Femur (tissue), 1 donor: ENCODE data around the gene EDC3.
A peak's percentile ranks its signal among the peaks of the same experiment; 100 is the strongest.
"Not testable (repeated sequence)": the region's sequence is repeated elsewhere in the genome, so short reads cannot be mapped to it uniquely, and the experiment has no call there.

ENCODE experiments used
- DNase-seq: peaks from one replicate; pipeline ENCODE4 v3.0.0-alpha.2; 2017

EDC3 gene

DNA sequence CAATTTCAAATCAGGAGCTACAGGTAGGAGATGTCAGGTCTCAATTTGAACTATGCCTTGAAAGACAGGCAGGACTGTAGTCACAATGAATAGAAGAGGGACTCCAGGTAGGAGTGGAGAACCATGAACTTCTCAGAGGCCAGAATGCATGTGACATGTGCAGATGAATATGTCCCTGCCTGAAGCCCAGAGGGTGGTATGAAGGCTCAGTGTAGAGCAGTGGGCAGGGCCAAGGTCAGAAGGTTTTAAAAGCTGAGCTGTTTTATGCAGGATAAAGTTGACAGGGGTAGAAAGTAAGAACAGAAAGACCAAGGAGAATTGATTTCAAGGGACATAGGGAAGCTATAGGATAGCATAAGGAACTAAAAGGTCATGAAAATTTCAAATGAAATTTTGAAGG lies 49.3 kb downstream of the EDC3 start:
- no peak for DNase-seq

DNA sequence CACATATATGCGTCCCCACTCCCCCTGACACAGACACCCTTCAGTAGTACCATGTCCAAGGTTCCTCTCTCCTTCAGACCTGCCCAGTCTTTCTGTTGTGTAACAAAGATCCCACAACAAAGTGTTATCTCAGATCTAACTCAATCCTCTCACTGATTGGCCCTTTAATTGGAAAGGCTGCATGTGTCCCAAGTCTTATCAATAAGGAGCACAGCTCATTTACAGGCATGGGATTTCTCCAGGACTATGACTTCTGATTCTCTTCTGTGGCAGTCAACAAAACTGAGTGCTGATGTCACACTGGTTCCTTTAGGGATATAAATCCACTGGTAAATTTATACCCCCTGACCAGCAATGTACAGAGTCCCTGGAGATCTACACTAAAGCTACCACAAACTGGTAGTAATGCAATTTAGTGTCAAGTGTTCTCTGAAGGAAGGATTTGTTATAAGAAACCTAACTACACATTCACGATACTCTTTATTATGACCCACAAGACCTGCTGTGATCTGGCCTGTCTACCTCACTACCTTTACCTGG lies 52.1 kb downstream of the EDC3 start:
- DNase-seq = no peak

DNA sequence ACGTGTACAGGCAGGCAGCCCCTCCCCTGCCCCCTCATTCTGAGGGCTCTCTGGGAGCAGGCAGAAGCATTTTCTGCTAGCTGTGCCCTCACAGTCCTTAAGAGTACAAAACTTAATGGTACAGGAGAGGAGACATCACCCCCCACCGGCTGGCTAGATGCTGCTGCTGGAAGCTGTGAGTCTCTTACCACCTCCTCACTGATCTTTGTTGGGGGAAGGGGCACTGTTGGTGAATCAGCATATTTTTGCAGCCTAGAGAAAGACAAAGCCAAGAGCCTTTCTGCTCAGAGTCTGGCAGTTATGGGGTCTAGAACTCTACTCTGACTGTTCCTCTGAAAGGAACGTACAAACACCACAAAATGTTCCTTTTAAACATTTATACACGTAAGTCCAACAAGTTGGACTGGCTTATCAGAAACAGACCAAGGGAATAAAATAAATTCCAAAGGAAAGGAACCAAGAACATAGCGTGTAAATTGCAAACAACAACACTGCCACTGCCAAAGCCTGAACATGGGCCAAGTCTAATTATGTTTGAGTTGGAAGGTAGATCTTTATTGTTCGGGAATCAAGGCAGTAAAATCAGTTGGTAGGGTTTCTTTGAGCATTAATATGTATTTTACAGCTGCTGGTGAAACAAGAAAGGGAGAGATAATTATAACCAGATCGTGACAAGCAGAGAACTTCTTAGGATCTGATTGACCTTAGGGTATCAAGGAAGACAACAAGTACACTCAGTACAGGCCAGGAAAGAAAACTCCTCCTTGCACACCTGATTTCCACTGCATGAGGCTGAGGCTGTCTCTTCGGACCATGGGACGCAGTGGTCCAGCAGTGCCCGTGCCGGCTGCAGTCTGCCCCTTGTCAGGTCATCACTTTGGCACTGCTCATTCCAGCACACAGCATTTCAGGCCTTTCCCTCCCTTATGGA lies 52.8 kb downstream of the EDC3 start:
- no peak for DNase-seq

DNA sequence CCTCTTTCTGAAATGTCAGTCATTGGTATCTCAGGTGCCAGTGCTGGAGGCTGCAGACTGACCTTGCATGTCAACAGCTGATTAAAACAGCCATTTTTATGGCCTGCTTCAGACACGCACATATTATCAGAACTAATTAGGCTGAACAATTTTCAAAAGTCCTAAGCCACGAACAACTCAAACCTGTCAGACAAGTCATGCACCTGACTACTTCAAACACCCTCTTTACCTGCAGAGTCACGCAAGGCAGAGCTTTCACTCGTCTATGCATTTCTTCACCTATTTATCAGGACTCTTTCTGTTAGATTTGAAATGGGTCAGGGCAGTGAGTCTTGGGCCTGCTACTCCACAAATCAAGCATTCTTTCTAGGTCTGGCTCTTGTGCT lies 53.5 kb downstream of the EDC3 start:
- DNase-seq = no peak

DNA sequence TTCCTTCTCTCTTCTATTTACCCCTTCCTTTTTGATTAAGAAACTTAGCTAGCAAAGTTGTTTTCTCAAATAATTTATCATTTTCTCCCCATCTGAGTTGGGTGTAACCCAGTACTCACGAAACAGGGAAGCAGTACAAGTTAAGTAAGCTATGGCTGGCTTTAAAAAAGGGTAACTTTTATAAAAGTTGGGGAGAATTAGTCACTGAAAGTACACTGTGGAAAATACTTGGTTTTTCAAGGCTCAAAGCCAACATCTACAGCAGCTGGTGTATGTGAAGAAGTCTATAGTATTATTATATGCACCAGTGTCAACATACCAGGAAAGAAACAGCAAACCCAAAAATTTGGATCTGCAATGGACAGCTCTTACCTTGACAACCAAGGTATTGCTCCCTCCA lies 54.7 kb downstream of the EDC3 start:
- DNase-seq = no peak

DNA sequence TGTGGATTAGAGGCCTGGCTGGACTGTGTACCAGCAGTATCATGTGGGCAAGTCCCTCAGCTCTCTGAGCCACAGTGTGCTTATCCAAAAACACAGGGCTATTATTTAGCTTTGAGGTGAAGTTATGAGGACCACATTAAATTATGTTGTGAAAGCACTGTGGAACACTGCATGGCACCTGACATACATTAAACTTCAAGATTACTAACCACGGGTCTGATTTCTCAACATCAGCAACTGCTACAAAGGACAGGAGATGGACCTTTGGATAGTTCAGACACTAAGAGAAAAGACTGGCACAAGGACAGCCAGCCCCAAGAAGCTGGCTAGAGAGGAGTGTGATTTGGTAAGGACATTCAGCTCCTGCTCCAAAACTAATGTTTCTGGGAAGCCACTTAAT lies 58.8 kb downstream of the EDC3 start:
- DNase-seq = no peak

DNA sequence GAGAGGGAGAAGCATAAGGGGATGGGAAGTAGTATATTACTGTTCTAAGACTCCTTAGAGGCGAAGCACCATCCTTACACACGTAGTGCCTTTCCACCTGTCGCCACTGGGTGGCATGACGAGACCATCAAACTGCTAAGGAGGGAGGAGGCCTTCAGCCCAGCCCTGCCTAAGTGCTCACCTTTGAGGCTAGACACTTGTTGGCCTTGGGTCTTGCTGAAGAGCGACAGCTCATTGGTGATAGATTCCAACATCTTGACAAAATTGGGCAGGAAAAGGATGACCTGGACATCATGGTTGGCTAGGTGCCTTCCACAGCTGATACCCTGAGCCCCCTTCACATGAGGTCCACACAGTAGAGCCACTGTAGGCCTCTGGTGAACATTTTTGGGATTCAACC lies 60.6 kb downstream of the EDC3 start:
- DNase-seq = peak; percentile 64

DNA sequence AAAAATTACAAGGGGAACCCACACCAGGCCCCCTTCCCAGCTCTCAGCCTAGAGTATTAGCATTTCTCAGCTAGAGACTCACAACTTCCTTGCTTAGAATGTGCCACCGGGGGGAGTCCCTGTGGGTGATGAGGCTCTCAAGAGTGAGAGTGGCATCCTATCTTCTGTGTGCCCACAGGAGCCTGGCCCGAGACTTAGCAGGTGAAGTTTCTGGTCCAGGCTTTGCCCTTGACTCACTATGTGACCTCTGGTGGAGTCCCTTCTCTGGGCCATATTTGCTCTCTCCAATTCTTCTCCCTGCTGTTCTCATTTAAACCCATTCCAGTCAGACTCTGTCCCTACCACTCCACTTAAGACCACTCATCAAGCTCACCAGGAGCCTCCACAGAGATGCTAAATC lies 62.0 kb downstream of the EDC3 start:
- no peak for DNase-seq

DNA sequence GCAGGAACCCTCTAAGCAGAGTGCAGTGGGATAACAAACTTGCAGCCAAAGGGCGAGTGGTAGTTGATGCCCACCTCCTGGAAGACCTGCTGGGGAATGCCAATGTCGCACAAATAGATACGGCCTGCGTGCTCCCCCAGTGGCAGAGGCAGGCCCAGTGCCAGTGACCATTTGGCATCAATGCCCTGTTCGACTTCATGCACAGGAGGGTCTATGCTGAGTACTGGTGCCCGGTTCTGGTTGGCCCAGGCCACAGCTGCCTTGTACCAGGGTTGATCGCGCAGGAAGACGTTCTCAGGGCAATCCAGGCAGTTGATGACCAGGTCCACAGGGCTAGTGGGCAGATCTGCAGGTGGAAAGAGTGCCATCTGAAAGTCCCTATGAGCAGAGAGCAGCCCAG lies 63.2 kb downstream of the EDC3 start:
- no peak for DNase-seq

DNA sequence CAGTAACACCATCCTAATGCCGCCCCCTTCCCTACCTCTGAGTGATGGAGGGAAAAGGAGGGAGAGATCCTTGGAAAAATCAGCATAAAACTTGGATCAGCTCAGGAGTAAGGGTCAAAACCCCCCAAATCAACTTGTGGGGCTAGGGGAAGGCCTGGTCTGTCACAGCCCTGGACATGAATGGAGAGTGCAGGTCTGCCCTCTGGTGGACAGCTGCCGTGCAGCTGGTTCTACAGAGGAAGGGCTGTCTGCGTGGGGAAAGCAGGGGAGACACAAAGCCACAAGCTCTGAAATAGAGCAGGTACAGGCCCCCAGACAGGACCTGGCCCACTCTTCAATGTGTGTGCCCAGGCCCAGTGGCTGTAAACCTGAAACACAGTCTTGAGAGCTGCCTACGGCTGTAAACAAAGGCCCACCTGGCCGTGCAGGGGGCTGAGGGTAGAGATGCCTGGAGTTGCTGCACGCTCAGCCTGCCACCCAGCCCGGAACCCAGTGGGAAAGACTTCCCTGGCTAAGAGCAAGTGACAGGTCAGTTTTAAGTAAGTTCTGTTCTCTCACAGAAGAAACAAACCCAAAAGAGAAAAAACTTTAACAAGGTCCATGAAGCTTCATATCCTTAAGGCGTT lies 63.8 kb downstream of the EDC3 start:
- DNase-seq = peak; percentile 73

DNA sequence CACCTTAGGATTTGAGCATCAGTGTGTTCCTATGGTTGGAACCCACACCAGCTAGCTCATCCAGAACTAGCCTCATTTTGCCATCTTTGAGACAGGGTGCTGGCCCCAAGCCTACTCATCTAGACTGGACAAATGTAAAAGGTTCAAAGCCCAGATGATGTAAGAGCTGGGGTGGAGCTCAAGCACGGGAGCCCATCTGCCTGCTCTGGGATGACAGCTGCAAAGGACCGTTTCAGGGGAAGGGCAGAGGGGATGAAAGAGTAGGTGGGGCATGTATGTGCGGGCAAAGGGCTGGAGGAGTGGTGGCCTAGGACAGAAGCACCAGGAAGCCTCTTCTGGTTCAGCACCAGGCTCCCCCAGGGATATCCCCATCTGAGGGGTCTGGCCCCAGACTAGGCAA lies 64.4 kb downstream of the EDC3 start:
- DNase-seq = no peak

DNA sequence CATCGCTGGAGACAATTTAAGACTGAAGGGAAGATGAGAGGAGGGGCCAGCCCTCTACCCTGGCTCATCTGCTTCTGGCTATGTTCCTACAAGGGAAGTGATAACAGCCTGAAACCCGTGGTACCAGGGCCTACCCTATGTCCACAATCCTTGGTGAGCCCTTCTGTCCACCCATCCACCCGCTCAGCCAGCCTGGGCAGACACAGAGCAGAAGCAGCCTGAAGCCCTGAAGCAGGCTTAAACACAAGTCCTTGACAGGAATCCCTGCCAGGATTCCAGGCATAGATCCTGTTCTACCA lies 64.8 kb downstream of the EDC3 start:
- DNase-seq = no peak

DNA sequence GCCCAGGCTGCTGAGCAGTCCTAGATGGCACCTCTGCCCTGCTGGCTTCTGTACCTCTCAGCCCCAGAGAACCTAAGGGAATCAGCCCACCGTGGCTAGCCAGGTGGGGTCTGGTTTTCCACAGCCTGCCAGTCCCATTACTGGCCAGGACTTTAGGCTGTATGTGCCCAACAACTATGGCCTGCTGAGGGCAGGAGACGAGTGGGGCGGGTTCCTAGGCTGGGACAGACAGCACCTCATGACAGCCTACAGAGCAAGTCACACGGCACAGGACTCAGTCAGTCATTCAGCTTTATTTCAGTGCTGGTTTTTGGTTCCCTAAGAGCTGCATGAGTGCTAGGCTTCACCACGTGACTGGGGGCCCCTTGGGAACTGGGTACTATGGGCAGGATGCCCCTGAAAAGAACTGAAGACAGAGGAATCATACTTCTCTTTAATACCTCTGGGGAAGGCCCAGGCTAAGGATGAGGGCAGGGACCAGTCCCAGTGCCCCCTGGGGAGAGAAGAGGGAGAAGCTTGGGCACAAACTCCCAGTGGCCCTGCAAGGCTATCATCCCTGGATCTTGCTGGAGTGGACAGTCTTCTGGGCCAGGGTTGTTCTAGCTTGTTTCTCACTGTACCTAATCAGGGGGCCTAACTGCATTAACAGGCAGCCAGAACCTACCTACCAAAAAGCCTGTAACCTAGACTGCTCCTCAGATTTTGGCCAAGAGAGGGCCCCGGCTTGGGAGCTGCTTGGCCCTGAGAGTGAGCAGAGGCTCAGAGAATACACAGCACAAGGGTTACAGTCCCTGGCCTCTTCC lies 65.3 kb downstream of the EDC3 start:
- DNase-seq = no peak

DNA sequence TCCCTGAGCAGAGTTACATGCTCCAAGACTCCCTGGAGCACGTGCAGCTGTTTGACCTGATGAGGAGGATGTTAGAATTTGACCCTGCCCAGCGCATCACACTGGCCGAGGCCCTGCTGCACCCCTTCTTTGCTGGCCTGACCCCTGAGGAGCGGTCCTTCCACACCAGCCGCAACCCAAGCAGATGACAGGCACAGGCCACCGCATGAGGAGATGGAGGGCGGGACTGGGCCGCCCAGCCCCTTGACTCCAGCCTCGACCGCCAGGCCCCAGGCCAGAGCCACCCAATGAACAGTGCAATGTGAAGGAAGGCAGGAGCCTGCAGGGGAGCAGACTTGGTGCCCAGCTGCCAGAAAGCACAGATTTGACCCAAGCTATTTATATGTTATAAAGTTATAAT lies 66.1 kb downstream of the EDC3 start:
- DNase-seq = not testable (repeated sequence)

DNA sequence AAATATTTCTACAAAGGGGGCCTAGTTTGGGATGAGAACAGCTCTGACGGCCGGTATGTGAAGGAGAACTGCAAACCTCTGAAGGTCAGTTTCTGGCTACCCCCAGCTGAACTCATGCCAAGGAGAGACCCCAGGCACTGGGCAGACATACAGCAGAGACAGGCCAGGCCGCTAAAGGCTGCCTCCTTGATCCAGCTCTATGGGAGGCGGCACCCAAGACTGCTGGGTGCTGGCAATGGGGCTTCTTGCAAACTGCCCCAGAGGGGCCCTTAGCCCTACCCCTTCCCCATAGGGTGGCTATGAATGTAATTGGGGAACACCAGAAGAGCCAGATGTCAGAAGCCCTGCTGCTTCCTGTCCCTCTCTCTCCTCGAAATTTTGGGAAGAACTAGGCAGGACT lies 66.9 kb downstream of the EDC3 start:
- DNase-seq = no peak

DNA sequence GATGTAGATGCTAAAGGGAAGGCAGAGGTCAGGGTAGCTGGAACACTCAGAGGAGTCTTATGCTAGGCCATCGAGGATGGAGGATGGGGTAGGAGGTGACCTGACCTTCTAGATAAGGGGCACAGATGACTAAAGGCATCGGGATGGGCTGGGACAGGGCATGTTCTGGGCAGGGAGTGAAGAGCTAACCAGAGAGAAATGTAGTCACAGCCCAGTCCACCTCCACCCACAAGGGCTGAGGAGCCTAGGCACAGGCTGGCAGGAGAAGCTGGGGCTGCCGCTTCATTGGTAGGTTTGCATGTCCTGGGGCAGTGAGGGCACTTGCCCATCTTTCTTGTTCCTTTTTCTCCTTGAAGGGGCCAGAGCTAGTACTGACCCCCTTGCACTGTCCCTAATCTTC lies 67.6 kb downstream of the EDC3 start:
- no peak for DNase-seq

DNA sequence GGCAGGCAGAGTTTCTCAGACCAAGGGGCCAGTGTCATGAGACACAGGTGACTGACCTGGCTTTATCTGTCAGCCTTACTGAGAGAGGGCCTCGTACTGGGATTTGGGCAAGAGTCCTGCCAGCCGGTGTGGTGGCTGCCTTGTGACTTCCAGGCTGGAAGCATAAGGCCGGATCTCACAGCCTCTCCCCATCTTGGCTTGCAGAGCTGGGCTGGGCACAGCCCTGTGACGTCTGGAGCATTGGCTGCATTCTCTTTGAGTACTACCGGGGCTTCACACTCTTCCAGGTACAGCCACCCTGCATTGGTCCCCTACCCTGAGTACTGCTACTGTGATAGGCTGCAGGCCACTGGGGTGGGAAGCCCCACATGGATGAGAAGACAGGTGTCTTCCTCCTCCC lies 68.1 kb downstream of the EDC3 start:
- DNase-seq = no peak

DNA sequence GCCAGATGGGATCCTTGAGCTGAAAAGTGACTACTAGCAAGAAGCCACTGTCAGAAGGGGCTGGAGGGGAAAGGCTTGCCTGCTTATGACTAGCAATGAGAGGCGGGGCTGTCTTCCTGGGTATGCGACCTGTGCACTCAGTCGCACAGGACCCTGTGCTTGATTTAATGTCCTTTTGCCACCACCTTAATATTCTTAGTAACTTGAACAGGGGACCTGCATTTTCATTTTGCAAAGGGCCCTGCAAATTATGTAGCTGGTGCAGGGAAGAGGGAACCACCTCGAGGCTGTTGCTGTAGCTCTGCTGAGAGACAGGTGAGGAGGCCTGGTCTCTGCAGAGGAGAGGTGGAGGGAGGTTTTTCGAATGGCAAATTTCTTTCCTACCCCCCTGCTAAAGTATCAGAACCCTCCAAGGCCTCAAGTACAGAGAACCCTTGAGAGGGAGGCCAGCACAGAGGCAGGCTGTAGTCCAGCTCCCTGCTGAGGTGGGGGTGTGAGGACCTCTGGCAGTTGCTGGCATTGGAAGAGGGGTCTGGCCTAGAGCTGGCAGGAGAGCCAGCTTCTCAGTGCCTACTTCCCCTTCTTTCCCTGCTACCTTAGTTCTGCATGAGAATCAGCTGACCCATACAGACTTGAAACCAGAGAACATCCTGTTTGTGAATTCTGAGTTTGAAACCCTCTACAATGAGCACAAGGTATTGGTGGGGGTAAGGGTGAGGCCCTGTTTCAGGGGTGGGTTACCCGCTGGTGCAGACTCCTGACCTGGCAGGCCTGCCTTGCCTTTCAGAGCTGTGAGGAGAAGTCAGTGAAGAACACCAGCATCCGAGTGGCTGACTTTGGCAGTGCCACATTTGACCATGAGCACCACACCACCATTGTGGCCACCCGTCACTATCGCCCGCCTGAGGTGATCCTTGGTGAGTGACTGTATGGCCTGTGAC lies 68.8 kb downstream of the EDC3 start:
- no peak for DNase-seq

DNA sequence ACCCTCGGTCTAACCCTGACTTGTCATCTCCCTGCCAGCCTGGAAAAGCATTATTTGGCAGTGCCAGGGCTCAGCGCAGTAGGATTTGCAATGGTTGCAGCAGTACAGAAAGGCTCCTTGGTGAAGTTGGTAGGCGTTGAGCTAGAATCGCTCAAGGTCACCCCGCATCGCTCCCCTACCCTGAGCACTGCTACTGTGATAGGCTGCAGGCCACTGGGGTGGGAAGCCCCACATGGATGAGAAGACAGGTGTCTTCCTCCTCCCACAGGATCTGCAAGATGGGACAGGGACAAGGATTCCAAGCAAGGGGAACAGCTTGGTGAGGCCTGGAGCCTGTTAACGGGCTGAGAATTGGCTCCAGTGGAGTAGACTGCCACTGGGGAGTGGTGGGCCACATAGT lies 69.5 kb downstream of the EDC3 start:
- DNase-seq = no peak

DNA sequence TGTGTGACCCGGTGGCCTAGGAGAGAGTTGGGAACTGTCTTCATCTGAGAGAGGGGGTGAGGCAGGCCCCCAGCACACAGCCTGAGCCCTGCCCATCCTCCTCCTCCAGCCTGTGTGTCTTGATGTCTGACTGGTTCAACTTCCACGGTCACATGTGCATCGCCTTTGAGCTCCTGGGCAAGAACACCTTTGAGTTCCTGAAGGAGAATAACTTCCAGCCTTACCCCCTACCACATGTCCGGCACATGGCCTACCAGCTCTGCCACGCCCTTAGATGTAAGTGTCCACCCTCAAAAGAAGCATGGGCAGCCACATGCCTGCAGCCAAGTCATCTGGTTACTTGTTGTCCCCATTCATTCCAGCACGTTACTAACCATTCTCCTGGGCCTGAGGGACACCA lies 70.1 kb downstream of the EDC3 start:
- DNase-seq = no peak

DNA sequence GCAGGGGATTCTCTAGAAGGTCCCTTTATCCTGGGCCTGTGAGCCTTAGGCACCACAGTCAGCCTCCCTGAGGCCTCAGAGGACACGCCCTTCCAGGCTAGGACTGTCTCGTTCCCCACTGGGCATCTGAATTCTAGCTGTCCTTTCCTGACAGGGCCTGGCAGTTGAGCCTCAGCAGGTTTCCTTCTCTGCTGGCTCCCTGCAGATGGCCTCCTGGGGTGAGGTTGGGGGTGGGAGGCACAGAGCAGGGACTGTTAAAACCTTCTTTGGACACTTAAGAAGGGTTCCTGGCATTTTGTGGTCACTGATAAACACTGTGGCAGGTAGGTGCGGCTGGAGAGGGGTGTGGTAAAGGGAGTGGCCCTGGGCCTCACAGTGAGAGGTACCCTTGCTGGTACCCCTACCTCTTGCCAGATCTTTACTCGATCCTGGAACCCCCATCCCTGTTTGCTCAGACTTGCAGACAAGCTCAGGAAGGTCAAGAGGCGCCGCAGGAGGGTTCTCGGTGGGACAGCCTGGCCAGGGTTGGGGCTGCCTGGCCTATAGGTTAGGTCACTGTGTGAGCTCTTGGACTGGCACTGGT lies 71.7 kb downstream of the EDC3 start:
- DNase-seq = no peak

DNA sequence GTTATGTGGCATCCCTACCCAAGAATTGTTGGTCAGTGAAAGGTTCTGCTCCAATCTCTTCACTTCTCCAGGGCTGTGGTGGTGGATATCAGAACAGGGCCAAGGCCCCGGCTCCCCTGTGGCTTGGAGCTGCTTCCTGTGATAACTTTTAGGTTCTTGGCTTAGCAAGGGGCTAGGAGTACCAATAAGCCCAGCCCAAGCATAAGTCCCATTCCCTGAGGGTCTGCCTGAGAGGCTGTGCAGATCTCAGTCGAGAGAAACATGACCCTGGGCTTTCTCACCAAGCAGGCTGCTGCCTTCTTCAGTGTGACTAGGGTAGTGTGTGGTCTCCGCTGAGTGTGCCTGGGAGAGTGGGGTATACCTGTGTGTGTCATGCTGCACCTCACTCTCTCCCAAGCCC lies 73.1 kb downstream of the EDC3 start:
- DNase-seq = no peak
